CD4-positive, alpha-beta T cell treated with Interleukin-4 for 1 hour (primary cell): ENCODE data around the gene CRADD.
"Not testable (repeated sequence)": the region's sequence is repeated elsewhere in the genome, so short reads cannot be mapped to it uniquely, and the experiment has no call there.

Experiments used
- DNase-seq, 2 donors: peaks; one replicate each; pipeline ENCODE4 v3.0.0-alpha.2; 2020 to 2022

The CRADD gene

DNA sequence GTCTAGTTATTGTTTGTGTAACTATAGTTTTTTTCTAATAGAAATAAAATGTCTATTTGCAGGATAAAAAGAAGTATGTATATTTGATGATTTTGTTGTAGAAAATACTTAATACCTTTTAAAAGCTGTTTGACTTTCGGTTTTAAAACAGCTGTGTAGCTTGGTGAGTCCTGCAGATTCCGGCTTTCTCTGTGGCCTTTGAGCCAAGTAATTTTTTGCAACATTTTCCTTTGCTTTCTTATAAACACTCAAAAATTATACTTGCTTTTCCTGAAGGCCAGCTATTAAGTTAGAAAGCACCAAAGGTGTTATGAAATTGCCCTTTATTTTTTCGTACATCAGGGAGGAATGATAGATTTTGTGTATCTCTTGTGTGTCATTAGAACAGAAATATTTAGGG, 63.6 kb downstream of the CRADD start:
- DNase-seq: no peak

- no peak for DNase-seq
These were observed 64.5 kb downstream of the CRADD start for GRCh38 chr12:93741659-93742109.

DNA sequence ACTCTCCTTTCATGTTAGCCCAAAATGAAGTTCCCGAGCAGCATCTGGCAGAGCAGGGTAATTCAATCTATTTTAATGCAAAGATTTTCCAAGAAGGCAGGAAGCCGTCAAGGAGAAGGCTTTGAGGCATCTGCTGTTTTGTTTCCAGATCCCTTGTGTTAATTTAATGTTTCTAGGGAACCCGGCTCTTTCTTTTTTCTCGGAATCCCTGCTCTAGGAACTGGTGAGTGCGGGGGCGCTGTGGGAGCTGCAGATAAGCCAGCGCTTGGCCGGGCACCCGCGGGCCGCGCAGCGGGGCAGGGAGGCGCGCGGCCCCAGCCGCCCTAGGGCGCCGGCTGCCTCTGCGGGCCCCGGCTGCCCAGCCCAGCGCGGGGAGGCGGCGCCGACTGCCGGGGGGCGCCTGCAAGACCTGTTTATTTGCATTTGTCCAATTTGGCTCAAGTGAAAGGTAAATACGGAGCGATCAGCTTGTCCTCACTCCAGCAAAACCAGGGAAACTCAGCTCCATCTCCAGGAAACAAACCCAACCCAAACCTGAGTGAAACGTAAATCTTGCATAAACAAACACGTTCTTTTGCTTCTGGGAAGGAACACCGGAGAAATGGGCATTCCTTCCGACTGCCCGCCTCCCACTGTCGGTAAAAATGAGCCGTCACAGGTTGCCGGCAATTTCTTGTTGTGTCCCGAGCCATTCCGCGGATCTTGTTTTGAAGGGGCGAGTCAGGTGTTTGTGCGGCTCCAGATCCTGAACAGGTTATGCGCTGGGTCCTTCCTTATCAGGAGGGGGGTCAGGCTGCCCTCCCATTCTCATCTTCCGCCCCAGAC, 65.1 kb downstream of the CRADD start:
- peak; percentile 46 to 59 for DNase-seq

DNA sequence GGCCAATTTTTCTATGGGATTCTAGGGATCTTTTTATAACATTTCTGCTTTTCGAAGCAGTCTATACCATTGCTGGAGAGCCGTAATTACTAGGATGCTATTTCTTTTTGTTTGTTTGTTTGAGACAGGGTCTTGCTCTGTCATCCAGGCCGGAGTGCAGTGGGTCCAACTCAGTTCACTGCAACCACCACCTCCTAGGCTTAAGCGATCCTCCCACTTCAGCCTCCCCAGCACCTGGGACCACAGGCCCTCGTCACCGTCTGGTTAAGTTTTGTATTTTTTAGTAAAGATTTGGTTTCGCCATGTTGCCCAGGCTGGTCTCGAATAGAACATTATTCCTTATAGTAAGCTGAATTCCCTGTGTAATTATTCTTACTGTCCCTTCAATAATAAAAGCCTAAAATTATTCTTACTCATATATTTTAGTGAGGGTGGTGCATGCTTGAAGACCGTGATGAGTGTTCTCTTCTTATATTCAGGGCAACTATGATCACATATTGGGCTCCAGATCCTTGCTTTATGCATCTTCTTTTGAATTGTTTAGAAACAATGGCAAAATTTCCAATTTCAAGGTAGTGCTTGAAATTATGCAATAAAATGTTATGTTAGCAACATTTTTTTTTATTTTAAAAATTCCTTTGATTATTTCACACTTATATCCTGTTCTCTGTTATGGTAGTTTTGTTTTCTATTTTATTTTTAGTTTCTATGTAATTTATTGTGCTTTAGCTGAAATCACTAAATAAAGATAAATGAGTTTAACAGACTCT, 66.2 kb downstream of the CRADD start:
- DNase-seq: no peak

GRCh38 chr12:93743999-93744689, 67.0 kb downstream of the CRADD start:
- DNase-seq: no peak

DNA sequence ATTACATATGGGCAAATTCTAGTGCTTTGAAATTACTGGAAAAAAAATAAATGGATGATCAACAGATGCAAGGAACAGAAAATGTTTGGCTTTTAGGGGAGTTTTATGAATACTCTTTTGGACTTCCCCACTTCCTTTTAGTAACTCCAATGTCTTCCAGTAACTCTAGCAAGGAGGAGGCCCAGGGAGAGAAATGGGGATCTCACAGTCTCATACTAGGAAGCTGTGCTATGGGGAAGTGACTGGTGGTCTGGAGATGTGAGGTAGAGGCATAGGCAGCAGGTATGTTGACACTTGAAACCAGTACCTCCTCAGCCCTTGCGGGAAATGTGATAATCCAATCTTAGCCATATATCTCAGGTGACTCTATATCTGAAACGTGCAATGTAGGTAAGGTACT, 68.1 kb downstream of the CRADD start:
- no peak for DNase-seq

DNA sequence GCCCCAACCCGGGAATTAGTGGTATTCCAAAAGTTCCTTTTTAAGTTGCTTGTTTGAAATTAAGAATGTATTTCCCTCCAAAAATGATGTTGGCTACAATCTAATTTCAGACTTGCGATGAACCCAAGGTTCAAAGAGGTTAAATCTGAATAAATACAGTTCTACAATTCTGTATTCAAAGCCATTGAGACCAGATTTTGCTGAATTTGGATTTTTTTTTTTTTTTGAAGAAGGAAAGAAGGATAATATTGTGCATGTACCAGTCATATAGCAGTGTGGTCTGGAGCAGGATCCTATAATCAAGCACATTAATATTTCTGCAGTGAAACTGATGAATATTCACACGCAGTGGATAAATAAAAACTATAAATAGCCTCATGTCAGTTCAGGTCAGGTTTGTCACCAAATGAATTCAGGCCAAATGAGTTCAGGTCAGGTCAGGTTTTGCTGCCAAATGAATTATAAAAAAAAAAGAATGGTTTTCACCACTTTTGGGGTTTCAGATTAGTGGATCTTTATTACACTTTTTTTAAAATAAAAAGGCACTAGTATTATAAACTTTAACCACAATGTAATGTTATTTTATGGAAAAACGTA, 69.5 kb downstream of the CRADD start:
- no peak for DNase-seq

DNA sequence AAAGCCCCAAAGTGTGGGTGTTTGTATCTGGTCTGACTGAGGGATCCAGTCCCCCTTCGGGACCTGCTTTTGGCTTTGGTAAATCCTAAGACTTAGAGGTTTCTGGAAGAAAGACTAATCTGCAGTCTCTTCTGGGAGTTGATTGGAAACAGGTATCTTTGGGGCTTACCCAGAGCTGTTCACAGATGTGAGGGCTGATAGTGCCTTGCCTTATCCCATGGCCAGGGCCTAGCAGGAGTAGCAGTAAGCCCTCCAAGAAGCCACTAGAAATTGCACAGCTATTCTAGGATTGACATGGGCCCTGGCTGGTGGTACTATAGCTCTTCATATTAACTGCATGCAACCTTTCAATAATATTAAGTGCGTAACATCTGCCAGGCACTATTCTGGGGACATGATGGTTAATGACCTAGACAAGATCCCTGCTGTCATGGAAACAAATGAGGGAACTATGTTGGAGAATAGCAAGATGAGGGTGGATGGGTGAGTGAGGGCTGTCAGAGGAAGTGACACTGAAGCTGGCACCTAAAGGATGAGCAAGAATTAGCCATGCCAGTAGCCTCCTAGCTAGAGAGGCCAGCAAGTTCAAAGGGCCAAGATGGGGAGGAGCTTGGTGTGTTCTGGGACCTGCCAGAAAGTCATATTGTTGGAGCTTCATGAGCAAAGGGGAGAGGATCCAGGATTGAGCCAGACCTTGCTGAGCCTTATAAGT, 71.7 kb downstream of the CRADD start:
- DNase-seq: no peak

- no peak for DNase-seq
These were observed 72.3 kb downstream of the CRADD start for GRCh38 chr12:93749515-93749914.

DNA sequence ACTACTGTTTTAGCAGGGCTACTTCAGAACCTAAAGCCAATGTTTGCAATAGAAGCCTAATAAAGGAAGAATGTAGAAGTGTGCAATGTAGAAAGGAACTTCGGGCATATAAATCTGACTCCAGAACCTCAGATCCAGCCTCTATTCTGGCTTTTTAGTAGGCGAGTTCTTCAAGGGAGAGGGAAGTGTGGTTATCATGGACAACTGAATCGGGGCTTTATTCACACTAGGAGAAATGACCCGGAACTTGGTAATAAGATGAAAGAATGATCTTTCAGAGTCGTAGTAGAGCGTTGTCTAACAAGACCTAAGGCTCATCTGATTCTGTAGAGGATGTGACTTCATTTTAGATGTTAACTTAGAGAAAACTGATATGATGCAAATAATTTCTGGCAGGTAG, 72.9 kb downstream of the CRADD start:
- no peak for DNase-seq

DNA sequence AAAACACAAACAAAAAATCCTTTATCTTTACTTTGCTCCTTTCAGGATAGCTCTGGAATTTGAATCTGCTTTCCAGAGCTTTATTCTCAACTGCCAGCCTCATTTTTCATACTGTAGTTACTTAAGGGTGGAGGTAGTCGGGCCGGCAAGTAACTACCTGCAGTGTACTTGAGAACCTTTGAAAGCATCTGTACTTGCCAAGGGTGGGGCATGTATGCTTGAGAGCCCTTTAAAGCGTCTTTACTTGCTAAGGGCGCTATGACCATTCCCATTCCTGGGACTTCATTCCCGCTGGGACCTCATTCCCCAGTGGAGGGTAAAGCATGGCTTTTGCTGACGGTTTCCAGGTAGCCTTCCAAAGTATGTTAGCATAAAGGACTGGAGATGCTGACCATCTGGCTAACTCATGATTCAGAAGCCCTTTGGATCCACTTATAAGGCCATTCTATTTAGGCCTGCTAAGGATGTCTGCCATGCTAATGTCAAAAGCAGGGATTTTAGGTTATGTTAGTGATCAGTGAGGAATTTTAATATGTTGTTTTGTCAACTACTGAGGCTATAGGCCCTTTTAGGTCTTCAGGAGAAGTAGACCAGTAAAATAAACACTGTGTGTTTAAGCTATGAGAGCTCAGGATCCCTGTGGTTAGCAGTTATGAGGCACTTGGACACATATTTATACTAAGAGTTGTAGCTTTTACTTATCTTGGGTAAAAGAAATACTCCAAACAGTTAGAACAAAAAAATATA, 74.9 kb downstream of the CRADD start:
- no peak for DNase-seq

DNA sequence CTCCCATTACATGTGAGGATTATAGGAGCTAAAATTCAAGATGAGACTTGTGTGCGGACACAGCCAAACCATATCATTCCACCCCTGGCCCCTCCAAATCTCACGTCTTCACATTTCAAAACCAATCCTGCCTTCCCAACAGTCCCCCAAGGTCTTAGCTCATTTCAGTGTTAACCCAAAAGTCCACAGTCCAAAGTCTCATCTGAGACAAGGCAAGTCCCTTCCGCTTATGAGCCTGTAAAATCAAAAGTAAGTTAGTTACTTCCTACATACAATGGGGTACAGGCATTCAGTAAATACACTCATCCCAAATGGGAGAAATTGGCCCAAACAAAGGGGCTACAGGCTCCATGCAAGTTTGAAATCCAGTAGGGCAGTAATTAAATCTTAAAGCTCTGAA, 76.1 kb downstream of the CRADD start:
- no peak for DNase-seq

- DNase-seq: no peak
These were observed 76.8 kb downstream of the CRADD start for GRCh38 chr12:93753838-93754429.

GRCh38 chr12:93754859-93755258, 77.7 kb downstream of the CRADD start:
- not testable (repeated sequence) for DNase-seq

DNA sequence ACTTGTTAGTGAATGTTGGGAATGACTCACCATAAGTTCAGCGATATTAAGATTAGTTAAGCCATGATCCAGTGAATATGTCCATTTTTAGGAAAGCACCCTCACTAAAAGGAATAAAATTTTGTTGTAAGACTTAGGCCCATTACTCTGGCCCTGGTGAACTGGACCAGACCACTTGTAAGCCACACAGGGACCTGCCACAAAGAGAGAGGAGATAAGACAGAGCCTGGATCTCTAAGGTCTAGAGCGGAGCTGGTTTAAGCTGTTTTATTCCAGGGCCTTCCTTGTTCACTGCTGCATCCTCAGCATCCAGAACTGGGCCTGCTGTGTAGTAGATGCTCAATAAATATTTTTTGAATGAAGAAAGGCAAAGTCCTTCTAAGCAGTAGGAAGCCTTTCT, 79.1 kb downstream of the CRADD start:
- no peak for DNase-seq

GRCh38 chr12:93757792-93758694, 80.9 kb downstream of the CRADD start:
- DNase-seq: no peak

DNA sequence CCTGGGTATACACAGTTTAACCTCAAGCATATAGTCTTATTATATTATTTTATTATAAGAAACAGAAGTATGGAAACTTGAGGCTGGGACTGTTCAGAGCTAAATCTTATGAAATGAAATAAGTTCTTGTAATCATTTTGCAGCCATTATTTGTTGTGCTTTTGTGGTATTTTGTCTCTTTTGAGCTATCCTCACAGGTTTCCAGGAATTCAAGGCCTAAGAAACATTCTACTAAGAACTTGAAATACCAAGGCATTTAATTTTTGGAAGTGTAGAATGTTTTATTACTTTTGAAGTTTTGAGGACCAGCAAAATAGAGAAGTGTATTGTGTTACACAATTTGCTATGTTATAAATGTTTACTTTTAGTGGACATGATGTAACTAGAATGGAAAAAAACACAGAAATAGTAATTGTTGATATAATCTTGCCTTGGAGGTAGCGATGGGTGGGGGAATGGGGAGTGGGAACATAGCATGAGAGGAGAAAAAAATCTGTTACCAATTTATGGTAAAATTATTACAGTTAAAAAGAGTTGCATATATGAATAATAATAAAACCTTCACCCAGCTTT, 81.7 kb downstream of the CRADD start:
- DNase-seq: no peak

DNA sequence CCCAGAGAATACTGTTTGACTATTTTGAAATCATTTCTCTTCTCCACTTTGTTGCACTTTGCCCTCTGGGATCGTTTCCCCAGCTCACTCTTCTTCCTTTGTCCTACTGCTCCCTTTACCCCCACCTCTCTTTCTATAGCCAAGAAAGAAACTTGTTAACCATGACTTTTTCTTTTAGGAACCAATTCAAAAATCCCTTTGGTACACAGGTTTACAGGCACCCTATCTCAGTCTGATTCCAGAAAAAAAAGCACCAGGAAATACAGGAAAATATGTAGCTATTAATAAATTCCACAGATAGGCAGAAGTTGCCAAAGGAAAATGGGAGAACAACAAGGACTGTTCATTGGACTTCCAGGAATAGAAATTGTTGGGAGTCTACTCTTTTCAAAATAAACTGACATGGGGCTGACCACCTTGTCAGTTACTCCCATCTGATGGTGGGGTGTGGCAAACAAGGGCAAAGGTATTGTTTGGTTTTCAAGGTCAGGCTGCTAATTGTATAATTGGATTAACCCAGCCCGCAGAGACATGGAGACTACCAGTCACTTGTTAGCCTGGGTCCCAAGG, 82.4 kb downstream of the CRADD start:
- no peak for DNase-seq

DNA sequence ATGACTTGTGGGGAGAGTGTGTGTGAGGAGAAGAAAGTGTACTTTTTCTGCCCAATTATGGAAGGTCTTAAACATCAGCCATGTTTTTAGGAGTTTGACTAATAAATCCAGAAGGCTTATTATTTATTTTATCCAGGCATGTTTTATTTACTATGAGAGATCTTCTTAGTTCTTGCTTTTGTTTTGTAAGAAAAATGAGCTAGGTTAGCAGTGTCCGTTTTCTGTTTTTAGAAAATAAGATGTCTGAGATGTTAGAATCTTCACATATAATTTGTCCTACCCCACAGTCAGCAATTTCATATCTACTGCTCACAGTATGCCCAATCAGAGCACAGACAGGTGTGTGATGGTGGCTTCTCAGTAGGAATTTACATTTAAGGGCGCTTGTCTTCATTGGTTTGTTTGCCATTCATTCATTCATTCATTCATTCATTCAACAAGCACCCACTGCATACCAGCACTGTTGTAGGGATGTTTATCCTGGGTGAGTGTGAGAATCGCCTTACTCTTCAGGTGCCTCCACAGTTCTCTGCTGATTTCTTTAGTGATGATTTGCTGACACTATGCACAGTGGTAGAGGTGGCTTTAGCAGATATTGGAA, 83.2 kb downstream of the CRADD start:
- no peak for DNase-seq
